ENCODE measurements around the gene SLC25A12.
A peak's percentile ranks its signal among the peaks of the same experiment; 100 is the strongest.

The SLC25A12 gene

GRCh38 chr2:171798156-171798820 is 95.8 kb downstream of the SLC25A12 start:
- TF ChIP-seq CTCF (IDR thresholded peaks at IDR 0.05; ENCODE audit: low read depth, low read length) (no peak), POLR2A (IDR thresholded peaks at IDR 0.05; ENCODE audit: extremely low read depth, insufficient read length) (no peak), MAX (IDR thresholded peaks at IDR 0.05; ENCODE audit: low read depth, low read length) (no peak), MYC (IDR thresholded peaks at IDR 0.05; ENCODE audit: low read depth, low read length) (no peak)
- H3K4me3 ChIP-seq (ENCODE audit: low read depth, low read length), result no peak overlapping the region
- DNase-seq (ENCODE audit: low read depth), result peak; percentile 85

- no peak for TF ChIP-seq POLR2A (IDR thresholded peaks at IDR 0.05; ENCODE audit: extremely low read depth, insufficient read length)
- no peak for TF ChIP-seq CTCF (IDR thresholded peaks at IDR 0.05; ENCODE audit: low read depth, low read length)
- TF ChIP-seq MYC (IDR thresholded peaks at IDR 0.05; ENCODE audit: low read depth, low read length), result no peak
- TF ChIP-seq MAX (IDR thresholded peaks at IDR 0.05; ENCODE audit: low read depth, low read length), result no peak
- no peak overlapping the region for H3K4me3 ChIP-seq (ENCODE audit: low read depth, low read length)
- DNase-seq (ENCODE audit: low read depth), result no peak
Observed at GRCh38 chr2:171794918-171795317, 99.1 kb downstream of the SLC25A12 start.

- no peak for DNase-seq (ENCODE audit: low read depth)
- H3K4me3 ChIP-seq (ENCODE audit: low read depth, low read length), result no peak overlapping the region
- TF ChIP-seq MYC (IDR thresholded peaks at IDR 0.05; ENCODE audit: low read depth, low read length) (no peak), CTCF (IDR thresholded peaks at IDR 0.05; ENCODE audit: low read depth, low read length) (no peak), POLR2A (IDR thresholded peaks at IDR 0.05; ENCODE audit: extremely low read depth, insufficient read length) (no peak), MAX (IDR thresholded peaks at IDR 0.05; ENCODE audit: low read depth, low read length) (no peak)
Observed at GRCh38 chr2:171793691-171794678, 100.1 kb downstream of the SLC25A12 start.

GRCh38 chr2:171792886-171793580 is 101.0 kb downstream of the SLC25A12 start:
- DNase-seq (ENCODE audit: low read depth), result no peak
- no peak for TF ChIP-seq MYC (IDR thresholded peaks at IDR 0.05; ENCODE audit: low read depth, low read length)
- no peak for TF ChIP-seq CTCF (IDR thresholded peaks at IDR 0.05; ENCODE audit: low read depth, low read length)
- TF ChIP-seq POLR2A (IDR thresholded peaks at IDR 0.05; ENCODE audit: extremely low read depth, insufficient read length), result no peak
- TF ChIP-seq MAX (IDR thresholded peaks at IDR 0.05; ENCODE audit: low read depth, low read length), result no peak
- no peak overlapping the region for H3K4me3 ChIP-seq (ENCODE audit: low read depth, low read length)

GRCh38 chr2:171792157-171792556 is 101.9 kb downstream of the SLC25A12 start:
- DNase-seq (ENCODE audit: low read depth), result no peak
- H3K4me3 ChIP-seq (ENCODE audit: low read depth, low read length), result no peak overlapping the region
- no peak for TF ChIP-seq MYC (IDR thresholded peaks at IDR 0.05; ENCODE audit: low read depth, low read length)
- no peak for TF ChIP-seq CTCF (IDR thresholded peaks at IDR 0.05; ENCODE audit: low read depth, low read length)
- TF ChIP-seq MAX (IDR thresholded peaks at IDR 0.05; ENCODE audit: low read depth, low read length), result no peak
